Activated CD4-positive, alpha-beta T cell treated with anti-CD3 and anti-CD28 coated beads, Interleukin-10, Interleukin-2, amounts not matched to agents 100 ng/mL and 50 ng/mL, durations not matched to agents 16 hours and 8 hours (primary cell): ENCODE data around the gene SPATA9.
"Not testable (repeated sequence)": the region's sequence is repeated elsewhere in the genome, so short reads cannot be mapped to it uniquely, and the experiment has no call there.

Experiments used
- DNase-seq: peaks from one replicate; pipeline ENCODE4 v3.0.0-alpha.2; 2020

Gene SPATA9

GRCh38 chr5:95715799-95716461 lies 33.1 kb upstream of the SPATA9 start:
- DNase-seq = peak; percentile 81

GRCh38 chr5:95713960-95714710 lies 31.3 kb upstream of the SPATA9 start:
- no peak for DNase-seq

DNA sequence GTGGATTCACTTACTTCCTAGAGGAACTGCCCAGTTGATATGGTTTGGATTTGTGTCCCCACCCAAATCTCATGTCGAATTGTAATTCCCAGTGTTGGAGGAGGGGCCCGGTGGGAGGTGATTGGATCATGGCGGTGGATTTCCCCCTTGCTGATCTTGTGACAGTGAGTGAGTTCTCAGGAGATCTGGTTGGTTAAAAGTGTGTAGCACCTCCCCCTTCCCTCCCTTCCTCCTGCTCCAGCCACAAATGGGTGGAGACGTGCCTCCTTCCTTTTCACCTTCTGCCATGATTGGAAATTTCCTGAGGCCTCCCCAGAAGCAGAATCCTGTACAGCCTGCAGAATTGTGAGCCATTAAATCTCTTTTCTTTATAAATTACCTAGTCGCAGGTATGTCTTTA lies 30.5 kb upstream of the SPATA9 start:
- DNase-seq = not testable (repeated sequence)

DNA sequence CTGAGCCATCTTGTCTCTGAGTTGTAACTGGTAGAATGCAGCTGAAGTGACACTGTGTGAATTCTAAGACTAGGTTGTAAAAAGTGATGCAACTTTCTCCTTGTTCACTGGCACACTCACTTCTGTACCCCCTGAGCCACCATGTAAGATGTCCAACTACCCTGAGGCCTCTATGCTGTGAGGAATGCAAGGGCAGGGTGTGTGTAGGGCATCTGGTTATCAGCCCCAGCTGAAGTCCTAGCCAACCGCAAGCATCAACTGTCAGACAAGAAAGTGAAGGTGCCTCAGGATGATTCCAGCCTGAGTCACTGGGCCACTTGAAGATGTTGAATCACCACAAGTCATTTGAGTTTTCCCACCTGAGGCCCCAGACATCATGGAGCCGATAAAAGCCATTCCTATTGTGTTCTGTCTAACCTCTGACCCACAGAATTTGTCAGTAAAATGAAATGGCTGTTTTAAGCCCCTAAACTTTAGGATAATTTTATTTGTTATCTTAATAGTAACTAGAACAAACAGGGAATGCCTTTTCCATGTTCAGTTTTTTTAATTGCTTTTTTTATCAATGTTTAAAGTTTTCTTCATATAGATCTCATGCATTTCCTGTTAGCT lies 29.7 kb upstream of the SPATA9 start:
- DNase-seq = peak; percentile 74

- DNase-seq = no peak
Measured at GRCh38 chr5:95711501-95712346, 28.9 kb upstream of the SPATA9 start.

- DNase-seq = not testable (repeated sequence)
Measured at GRCh38 chr5:95710651-95711500, 28.1 kb upstream of the SPATA9 start.

GRCh38 chr5:95709967-95710650 lies 27.3 kb upstream of the SPATA9 start:
- DNase-seq = no peak

DNA sequence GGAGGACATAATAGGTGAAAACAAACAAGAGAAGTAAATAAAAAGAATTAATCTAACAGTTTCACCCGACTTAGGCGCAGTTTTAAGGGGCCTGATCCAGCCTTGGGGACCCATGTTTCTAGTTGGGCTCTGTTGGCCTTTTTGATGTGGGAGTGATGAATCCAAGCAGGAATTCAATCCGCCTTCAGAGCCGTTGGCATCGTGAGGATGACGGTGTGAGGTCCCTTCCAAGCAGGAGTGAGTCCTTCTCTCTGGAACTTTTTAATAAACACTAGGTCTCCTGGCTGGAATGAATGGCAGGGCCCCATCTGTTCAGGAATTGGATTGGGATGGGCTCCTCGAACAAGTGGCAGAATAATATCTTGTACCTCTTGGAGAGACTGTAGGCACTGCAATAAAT lies 26.1 kb upstream of the SPATA9 start:
- no peak for DNase-seq

DNA sequence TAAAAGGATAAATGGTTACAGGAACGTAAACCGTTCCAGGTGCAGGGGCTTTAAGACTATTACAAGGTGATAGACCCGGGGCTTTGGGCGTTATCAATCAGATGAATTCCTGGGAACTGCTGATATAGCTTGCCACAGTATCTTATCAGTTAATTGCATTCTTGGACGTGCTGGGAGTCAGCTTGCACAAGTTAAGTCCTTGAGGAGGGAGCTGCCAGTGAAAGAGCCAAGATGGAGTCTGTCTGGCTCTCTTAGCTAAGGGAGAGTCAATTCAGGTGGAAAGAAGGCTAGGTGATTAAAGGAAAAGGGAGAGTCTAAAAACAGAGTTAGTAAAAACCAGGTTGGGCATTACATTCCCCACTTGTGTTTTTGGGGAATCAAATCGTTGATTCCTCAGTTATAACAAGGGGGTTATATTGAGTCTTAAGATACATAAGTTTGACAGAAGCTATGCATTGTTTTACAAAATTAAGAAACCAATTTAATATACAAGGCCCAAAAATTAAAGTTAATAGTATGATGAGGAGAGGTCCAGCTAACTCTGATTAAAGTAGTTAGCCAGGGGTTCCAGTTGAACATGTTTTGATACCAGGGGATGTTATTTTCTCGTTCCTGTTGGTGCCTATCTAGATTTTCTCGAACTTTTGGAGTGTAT lies 24.9 kb upstream of the SPATA9 start:
- not testable (repeated sequence) for DNase-seq

DNA sequence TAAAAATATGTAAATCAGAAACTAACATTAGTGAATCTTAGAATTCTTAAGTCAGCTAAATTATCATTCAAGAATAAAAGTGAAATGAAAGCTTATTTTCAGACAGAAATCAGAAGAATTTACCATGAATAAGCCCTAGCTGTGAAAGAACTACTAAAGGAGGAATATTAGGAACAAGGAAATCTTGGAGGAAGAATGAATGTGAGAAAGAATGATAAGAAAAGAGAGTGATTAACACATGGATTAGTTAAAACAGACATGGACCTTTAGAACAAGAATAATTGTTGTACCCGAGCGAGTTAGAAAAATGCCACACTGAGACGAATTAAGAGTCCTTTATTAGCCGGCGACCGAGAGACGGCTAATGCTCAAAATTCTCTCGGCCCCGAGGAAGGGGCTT lies 24.3 kb upstream of the SPATA9 start:
- no peak for DNase-seq

GRCh38 chr5:95706196-95706595 lies 23.4 kb upstream of the SPATA9 start:
- DNase-seq = not testable (repeated sequence)

- DNase-seq = no peak
Measured at GRCh38 chr5:95704150-95704549, 21.4 kb upstream of the SPATA9 start.

DNA sequence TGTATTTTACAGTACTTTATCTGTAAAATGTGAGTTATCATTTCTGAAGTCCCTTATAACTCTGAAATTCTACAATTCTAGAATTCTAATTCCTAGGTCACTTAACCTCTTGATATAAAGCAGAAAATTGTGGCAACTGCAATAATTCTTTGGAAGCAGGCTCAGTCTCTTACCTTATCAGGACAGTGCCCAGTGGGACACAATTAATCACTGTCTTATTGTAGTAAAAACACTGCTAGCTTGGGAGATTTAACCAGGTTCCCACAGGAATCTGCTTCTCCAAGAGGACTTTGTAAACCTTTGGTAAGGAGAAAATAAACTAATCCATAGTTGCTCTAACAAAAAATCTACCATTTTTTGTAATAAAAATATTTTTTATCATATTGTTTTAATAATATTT lies 18.3 kb upstream of the SPATA9 start:
- DNase-seq = no peak

- no peak for DNase-seq
Measured at GRCh38 chr5:95699337-95699736, 16.5 kb upstream of the SPATA9 start.

- DNase-seq = no peak
Measured at GRCh38 chr5:95697781-95698681, 15.2 kb upstream of the SPATA9 start.

DNA sequence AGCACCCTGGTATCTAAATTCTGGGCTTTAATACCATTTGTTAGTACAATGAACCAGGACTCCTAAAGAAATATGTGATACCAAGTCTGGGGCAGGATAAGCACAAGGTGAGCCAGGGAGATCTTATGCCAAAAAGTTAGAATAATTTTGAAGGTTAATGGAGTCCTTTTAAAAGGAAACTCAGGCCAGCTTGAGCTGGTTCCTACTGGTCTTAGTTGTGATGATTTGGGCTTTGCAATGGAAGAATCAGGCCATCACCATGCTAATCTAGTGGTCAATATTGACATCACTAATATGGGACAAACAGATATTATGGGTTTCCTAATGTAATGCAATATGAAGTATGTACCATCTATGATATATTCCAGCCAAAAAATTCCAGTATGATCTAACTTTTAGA lies 7.5 kb upstream of the SPATA9 start:
- DNase-seq = no peak

DNA sequence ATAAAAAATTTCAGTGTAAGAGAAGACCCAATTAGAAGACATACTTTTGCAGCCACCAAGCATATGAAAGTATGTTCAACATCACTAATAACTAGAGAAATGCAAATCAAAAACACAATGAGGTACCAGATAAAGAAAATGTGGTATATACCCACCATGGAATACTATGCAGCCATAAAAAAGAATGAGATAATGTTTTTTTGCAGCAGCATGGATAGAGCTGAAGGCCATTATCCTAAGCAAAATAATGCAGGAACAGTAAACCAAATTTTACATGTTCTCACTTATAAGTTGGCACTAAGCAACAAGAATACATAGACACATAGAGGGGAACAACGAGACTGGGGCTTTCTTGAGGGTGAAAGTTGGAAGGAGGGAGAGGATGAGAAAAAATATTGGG lies 6.9 kb upstream of the SPATA9 start:
- DNase-seq = no peak

DNA sequence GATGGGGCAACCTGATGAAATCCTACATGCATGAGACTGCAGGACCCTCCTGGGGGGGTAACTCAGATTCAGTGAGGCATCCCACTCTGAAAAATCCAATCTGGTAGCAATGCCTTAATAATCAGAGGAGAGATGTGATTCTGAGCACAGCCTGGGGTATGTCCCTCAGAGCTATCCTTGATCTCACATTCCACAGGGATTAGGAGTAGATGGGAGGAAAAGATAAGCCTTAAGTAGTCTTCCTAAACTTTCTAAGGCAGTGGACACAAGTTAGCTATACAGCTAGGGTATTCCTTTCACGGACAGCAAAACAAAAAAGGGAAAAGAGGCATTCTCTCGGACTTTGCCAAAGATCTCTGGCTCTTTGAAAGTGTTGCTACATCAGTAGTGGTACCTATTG lies 3.9 kb upstream of the SPATA9 start:
- DNase-seq = no peak

GRCh38 chr5:95684361-95684760 lies 1.6 kb upstream of the SPATA9 start:
- DNase-seq = no peak

DNA sequence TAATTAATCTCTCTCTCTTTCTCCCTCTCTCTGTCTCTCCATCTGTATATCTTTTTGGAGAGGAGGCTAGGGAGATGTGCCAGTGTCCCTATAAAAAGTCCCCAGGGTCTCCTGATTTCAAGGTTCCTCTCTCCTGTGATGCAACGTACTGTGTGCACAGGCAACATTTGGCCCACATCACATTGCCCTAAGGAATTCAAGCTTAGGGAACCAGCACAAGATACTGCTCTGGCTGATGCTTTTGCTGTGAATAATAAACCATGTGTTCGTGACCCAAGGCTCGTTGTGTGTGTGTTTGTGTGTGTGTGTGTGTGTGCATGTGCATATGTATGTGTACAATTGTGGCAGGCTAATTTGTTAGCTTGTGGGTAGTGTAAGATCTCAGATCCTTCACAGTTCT lies 9.7 kb downstream of the SPATA9 start:
- no peak for DNase-seq
